ENCODE results near the gene CGAS.
"Not testable (repeated sequence)": the region's sequence is repeated elsewhere in the genome, so short reads cannot be mapped to it uniquely, and the experiment has no call there.

Gene CGAS

DNA sequence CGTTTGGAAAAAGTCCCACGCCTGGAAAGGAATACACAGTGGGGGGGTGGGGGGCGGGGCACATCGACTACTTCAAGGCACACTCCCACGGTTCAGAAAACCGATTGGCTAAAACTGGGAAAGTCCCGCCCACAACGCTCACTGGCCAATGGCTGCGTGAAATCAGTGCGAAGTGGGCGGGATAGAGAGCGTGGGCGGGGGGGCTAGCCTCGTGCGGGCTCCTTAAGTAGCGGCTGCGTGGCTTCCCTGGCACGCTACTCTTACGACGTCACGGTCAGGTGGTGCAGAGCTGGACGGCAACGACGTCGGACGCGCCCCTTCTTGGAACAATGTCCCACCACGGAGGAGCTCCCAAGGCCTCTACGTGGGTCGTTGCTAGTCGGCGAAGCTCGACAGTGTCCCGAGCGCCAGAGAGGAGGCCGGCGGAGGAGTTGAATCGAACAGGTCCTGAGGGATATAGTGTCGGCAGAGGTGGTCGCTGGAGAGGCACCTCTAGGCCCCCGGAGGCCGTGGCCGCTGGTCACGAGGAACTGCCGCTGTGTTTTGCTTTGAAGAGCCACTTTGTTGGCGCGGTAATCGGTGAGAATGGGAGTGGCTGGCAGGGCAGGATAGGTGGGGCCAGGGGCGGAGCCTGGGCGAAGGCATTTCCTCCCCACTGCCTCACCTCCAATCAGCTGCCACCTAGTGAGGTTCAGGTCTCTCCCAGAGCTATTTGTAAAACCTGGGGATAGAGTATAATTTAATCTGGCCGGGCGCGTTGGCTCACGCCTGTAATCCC lies 57.3 kb downstream of the CGAS start, which contains the start of gene DDX43:
Gene DDX43 (plus strand): TSS at position 252 of the 778 bp plus-strand sequence. CDS start 78 bp downstream, at position 330.
- DNase-seq: peak; percentile 45

DNA sequence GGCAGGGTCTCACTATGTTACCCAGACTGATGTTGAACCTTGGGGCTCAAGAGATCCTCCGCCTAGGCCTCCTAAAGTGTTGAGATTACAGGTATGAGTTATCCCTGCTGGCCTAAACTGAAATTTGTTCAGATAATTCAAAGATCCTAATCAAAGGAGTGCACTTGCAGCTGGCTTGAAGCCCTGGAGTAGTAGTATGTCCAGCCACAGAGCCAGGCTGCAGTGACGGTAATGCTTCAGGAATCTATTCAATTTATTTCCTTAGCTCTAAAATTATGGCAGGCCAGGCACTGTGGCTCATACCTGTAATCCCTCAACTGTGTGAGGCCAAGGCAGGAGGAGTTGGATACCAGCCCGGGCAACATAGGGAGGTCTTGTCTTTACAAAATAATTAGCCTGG lies 58.8 kb downstream of the CGAS start:
- no peak for DNase-seq

DNA sequence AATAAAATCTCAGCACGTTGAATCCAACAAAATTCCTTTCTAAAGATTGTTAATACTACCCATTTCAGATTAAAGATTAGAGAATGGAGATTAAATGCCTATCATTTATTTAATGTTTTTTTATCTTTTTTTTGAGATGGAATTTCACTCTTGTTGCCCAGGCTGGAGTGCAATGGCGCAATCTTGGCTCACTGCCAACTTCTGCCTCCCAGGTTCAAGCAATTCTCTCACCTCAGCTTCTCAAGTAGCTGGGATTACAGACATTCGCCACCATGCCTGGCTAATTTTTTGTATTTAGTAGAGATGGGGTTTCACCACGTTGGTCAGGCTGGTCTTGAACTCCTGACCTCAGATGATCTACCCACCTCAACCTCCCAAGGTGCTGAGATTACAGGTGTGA lies 59.9 kb downstream of the CGAS start:
- DNase-seq: not testable (repeated sequence)

DNA sequence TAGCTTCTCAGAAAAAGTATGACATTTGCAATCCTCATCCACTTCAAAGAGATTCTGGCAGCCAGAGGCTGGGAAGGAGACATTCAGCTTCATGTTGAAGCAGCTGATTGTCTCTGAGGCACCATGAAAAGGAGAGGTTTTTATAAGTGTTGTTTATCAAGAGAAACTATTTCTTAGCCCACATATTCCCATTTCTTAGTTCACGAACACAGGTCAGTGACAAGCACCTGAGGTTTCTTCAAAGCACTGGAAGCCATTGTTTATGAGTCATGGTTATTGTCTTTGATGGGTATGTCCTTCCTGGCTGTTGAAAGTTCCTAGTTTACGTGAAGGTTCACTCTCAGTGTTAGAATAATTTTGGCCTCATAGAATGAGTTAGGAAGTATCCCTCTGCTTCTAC lies 60.4 kb downstream of the CGAS start:
- DNase-seq: no peak

DNA sequence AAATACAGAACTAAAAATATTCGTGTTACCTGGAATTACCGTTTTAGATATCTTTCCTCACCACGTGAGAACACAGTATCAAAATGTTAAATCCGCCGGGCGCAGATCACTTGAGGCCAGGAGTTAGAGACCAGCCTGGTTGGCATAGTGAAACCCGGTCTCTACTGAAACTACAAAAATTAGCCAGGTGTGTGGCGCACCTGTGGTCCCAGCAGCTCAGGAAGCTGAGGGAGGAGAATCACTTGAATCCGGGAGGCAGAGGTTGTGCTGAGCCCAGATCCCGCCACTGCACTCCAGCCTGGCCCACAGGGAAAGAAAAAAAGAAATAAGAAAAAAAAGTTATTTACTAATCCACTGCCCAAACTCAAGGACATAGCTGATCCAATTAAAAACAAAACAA lies 62.2 kb downstream of the CGAS start:
- no peak for DNase-seq

DNA sequence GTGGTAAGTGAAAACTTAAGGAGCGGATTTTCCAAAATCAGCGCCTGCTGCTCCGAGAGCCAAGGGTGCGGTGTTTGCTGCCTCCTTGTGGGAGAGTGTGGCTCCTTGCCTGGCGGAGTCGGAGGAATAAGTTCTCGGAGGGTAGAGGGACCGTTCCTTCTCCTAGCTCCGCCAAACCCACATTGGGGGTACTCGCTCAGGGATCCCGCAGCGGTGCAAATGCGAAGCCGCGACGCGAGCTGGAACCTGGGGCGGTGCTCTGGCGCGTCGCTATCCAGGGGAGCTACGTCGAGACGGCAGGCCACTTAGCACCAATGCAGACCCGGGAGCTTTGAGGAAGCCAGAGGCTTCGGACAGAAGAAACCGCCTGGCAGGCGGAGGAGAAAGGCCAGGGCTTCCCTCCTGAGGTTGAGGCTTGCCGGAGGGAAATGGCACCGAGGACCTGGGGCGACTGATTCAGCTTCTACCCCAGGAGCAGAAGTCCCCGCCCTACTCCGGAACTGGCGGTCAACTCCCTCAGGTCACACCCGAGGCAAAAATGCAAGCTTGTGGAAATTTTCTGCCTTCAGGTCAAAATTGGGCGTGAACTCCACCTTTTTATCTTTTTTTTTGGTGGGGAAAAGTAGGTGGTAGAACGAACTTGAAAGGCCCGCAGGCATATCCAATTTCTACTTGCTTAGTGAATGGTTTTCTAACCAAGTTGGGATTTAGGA lies 63.1 kb downstream of the CGAS start:
- peak; percentile 61 for DNase-seq

DNA sequence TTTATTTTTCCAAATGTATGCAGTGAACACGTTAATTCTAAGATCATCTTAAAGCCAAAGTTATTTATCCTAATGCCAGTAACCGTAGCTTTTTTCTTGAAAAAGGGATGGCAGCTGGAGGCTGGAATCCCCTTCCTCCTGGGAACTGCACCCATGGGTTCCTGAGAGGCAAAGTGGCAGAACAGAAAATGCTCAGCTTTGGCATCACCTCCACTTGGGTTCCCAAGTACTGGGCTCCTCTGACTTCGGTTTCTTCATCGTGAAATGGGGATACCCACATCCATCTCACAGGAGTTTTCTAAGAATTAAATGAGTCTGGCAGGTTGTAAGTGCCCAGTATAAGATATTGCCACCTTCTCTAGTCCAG lies 63.7 kb downstream of the CGAS start:
- no peak for DNase-seq

DNA sequence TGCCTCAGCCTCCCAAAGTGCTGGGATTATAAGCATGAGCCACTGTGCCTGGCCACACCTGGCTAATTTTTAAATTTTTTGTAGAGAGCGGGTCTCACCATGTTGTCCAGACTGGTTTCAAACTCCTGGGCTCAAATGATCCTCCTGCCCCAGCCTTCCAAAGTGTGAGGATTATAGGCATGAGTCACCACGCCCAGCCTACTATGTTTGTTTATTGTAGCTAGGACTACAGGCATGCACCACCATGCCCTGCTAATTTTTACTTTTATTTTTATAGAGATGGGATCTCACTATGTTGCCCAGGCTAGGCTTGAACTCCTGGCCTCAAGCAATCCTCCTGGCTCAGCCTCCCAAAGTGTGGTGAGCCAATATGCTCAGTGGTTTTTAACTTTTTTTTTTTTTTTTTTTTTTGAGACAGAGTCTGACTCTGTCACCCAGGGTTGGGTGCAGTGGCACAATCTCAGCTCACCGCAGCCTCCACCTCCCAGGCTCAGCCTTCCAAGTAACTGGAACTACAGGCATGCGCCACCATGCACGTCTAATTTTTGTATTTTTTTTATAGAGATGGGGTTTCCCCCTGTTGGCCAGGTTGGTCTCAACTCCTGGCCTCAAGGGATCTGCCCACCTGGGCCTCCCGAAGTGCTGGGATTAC lies 69.5 kb downstream of the CGAS start:
- peak; percentile 21 for DNase-seq

DNA sequence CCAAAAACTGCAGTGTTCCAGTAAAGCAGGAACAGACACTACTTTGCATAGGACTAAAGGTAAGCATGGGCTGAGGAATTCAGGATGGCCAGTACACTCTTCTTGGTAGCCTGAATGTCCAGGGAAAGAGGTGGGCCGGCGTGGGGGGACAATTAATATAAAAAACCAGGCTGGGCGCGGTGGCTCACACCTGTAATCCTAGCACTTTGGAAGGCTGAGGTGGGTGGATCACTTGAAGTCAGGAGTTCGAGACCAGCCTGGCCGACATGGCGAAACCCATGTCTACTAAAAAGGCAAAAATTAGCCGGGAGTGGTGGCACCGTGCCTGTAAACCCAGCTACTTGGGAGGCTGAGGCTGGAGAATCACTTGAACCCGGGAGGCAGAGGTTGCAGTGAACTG lies 70.6 kb downstream of the CGAS start:
- DNase-seq: not testable (repeated sequence)

DNA sequence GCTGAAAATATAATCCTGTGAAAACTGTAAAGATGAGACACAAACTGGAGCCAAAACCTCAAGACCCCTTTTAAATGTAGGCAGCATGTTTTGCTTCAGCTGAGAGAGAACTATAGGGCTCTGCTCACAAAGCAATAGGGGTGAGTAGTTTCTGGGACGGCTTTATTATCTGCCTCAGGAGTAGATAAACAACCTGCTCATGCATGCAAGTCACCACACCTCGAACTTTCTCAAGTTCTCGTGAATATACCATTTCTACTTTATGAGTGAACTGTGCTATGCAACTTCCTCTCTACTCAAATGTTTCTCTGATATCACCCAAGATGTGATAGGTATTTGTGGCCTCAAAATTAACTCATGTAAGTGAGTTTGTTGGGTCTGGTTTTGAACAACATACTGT lies 74.9 kb downstream of the CGAS start:
- no peak for DNase-seq

DNA sequence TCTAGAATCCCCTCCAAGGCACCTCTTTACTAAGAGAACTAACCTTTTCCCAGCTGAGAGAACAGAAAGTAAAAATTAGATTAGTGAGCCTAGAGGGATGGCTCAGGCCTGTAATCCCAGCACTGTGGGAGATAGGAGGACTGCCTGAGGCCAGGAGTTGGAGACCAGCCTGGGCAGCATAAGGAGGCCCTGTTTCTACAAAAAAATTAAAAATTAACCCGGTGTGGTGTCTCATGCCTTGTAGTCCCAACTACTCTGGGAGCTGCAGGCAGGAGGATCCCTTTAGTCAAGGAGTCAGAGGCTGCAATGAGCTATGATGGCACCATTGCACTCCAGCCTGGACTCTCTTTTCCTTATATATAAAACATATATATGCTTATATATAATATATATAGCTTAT lies 76.9 kb downstream of the CGAS start:
- DNase-seq: no peak

All from fibroblast of skin of right quadriceps (primary cell).